ENCODE data around the gene CDX1.
A peak's percentile ranks its signal among the peaks of the same experiment; 100 is the strongest.

CDX1 gene

DNA sequence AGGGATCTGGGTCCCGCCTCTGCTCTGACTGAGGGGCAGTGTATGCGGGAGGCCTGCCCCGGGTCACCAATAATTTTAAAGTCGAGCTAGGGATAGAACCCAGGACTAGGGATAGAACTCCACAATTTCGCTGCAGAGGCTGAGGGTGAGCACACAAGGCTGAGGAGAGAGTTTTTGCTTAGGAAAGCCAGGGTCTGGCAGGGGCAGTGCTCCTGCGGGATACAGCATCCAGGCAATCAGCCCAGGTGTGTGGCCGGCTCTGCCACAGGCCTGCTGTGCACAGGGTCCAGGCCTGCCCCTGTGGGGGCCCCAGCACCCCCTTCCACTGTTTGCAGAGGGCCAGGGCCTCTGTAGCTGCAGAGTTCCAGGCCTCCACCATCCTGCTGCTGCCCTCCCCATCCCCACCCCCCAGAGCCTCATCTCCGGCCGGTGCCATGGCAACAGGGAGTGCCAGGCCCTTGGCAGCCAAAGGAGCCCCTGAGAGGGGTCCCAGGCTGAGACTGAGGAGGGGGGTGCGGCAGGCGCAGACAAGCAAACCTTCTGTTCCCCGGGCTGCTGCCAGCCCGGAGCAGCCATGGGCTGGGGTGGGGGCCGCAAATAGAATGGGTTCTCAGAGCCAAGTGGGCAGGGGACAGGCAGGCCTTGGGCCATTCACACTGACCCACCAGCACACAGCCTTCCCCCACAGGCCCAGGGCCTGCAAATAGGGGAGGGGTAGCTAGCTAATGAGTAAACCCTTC is 19.5 kb upstream of the CDX1 start:
- DNase-seq = no peak

DNA sequence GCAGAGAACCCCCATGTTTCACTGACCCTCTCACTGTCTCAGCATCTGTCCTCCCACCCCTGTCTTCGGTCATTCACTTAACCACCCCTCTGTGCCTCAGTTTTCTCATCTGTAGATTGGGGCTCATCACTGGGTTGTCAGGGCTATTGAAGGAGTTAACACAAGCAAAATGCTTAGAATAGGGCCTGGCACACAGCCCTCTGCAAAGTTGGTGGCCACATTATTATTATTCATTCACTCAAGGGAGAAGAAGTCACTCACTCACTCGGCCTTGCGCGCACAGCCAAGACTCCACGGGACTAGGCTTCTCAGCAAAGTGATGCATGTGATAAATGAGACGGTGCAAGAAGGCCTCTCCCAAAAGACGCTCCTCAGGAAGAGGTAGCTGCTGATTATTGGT is 18.9 kb upstream of the CDX1 start:
- no peak for DNase-seq

DNA sequence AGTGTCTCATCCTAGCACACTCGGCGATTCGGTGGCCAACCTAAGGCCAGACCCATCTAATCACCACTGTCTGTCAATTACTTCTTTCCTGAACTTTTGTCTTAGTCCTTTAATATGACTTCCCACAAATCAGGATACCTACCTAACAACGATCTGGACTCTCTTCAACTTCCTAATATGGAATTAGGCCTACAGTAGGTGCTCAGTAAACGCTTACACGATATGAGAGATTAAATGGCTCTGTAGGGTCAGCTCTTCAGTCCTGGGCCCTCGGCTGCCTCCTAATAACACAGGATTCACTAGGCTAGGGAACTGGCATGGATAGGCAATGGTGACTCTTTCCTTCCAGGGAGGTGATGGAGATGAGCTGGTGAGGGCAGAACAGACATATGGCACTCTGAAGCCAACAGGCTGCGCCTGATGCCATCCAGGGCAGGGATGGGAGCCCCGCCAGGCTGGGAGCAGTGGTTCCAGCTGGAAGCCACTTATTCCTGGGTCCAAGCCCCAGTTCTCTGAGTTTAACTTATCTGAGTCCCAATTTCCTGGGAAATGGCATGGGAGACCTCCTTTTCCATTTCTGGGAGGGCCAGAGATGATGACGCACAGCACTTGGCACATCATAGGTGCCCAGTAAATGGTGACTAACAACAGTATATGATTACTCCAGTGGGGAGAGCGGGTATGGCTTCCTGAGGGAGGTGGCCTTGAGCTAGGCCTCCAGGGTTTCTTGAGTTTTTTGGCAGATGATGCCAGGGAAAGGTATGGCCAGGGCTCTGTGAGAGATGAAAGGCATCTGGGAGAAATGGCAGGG is 18.3 kb upstream of the CDX1 start:
- no peak for DNase-seq

DNA sequence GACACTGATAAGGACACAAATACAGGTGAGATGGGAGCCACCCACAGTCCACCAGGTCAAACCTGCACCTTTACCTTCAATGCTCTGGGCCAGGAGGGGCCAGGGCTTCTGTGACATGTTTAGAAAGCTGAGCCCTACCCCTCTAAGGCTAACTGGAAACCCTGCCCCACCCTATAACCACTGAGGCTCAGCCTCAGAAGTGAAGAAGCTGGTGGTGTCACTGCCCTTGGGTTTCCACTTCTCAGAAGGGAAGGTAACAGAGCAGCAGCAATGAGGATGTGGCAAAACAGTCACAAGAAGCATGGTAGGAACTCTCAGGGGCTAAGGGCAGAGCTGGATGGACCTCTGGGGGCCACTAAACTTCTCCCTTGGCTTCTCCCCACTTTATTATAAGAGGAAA is 17.0 kb upstream of the CDX1 start:
- DNase-seq = no peak

DNA sequence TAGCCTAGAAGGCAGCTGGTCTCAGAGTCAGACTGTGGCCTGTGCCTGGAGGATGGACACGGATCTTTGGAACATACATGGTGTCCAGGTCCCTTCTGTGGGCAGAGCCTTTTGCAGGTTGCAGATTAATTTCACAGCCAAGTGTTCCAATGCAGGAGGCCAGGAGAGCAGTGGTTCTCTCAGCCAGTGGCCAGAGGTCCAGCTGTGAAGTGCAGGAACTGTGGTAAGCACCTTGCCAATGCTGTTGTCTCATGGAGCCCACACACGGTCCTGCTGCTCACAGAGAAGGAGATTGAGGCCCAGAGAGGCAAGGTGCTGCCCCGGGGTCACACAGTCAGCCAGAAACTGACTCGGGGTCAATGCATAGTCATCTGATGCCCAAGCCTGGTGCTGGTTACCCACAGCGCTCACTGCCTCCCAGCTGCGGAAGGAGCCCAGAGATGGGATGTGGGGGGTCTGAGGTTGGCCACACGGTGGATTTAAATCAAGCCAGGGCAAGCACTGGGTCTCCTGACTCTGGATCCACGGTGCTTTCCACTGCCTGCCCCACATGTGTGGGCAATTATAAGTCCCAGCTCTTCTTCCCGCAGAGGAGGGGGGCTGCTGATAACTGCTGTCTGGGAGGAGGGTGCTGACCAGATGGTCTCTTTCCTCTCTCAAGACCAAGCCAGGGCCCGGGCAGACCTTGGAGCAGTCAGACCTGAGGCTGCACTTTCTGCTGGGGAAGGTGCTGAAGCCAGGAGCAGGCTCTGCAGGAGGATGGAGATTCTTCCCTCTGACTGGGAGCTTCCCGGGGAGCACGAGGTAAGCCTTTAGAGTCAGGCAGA is 13.7 kb upstream of the CDX1 start:
- DNase-seq = no peak

DNA sequence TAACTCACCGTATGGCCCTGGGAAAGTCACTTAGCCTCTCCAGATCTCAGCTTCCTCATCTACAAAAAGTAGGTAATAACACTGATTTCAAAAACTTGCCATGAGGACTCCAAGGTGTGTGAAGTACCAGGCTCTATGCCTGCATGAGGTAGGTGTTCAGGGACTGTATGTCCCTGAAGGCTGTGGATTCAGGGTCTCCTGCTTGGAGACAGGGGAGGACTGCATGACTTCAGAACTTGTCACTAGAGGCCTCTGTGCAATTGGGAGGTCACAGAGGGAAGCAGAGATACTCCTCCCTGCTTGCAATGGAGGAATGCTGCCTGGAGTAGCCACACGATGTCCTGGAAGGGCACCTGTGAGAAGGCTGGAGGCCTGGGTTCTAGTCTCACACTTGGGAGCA is 13.1 kb upstream of the CDX1 start:
- no peak for DNase-seq

DNA sequence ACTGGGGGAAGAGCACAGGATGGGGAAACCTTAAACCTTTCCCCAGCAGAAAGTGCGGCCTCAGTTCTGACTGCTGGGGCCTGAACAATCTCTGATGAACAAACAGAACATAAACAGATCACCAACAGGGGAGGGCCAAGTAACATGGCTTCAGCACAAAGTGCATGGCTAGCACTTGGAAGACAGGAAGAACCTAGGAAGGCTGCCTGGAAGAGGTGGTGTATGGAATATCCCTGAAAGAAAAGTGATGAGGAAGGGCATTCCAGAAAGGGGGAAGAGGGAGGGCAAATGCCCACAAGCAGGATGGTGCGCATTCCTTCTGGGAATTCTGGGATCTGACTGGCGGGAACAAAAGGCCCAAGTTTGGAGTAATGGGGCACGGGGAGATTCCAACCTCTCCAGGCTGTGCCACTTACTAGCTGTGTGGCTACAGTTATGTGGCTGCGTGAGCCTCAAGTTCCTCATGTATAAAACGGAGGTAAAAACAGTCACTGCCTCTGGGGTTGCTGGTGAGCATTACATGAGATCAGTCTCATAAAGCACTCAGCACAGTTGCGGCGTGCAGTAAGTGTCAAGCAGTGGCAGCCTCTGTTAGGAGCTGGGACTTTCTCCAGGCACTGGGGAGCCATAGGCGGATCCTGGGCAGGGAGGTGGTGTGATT is 12.5 kb upstream of the CDX1 start:
- no peak for DNase-seq

DNA sequence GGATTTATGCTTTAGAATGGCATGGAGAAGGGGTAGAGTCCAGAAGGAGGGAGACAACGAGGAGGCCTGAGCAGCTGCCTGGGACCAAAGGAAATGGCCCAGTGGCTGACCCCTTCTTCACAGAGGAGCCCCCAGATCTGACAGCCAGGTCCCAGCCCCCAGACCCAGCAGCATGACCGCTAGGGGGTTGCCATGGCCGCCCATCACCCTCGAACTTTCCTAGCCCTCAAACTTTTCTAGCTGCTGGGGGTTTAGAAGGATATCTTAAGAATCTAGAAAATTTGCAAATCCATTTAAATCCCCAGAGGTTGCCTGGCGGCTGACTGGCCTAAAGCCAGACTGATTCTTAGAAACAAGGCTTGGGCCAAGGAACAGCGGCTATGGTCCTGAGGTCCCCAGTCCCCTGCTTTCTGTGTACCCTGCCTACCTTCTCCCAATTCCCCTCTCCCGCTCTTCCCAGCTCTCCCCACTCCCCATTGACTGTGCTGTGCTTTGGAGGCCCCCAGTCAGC is 11.9 kb upstream of the CDX1 start:
- DNase-seq = no peak

DNA sequence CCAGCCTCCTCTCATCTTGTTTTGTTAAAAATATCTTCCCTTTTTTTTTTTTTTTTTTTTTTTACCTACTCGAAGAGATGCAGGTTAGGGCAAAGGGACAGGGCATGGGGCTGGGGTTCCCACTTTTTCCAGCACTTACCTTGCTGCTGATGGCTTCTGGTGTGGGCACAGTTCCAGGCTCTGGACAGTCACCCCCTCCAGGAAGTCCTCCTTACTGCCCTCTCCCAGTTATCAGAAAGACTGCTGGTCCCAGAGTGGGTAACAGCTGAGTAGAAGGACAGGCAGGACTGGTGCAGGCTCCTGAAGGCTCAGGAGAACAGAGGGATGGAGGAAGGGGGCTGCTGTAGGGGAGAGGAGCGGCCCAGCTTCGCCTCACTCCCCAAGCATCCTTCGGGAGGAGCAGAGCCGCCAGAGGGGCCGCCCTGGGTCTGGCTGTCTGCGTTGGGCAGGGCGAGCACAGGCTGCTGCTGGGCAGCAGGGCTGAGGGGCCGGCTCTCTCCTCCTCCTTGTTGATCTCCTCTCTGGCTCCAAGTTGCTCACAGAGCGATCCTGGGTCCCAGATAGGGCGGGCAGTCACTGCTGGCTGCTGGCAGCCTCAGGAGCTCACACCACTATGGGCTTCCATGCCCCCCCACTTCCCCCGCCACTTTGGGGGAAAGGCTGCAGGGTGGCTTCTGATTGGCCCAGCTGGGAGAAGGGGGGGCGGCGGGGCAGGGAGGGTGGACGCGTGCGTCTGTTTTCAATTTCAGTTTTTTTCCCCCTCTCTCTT is 11.1 kb upstream of the CDX1 start, which contains the start of gene PDGFRB:
PDGFRB (minus strand) TSS at position 588 of the 769 bp plus-strand sequence. CDS start 18,798 bp downstream, outside the sequence.
- DNase-seq = peak in 1 of 2 experiments; percentile 13

DNA sequence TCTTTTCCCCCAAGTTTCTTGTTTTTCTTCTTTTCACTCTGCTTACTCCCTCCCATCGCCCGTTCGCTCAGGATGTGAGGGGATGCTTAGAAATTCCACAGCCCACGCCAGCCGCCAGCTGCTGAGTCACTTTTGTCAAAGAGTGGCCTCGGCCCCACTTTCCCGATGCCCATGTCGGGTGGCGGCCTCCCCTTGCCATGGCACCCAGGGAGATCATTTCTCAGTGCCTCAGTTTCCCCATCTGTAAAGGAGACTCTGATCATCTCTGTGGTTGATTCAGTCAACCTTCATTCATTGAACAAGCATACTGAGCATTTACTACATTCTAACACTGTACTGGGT is 10.6 kb upstream of the CDX1 start:
- DNase-seq = no peak

DNA sequence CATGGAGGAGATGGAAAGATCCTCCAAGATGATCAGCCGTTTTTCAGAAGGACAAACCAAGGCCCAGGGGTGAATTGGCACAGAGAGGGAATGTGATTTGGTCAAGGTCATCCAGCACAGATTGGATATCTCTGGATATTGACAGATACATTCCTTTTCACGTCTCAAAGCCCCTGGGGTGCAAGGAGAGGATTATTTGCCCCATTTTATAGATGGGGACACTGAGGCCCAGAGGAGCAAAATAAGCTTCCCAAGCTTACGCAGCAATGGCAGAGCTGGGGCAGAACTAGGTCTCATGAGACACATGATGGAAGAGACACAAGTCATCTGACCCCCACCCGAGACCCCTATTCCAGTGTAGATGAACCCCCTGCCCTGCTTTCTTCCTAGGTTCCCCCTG is 10.0 kb upstream of the CDX1 start:
- no peak for DNase-seq

DNA sequence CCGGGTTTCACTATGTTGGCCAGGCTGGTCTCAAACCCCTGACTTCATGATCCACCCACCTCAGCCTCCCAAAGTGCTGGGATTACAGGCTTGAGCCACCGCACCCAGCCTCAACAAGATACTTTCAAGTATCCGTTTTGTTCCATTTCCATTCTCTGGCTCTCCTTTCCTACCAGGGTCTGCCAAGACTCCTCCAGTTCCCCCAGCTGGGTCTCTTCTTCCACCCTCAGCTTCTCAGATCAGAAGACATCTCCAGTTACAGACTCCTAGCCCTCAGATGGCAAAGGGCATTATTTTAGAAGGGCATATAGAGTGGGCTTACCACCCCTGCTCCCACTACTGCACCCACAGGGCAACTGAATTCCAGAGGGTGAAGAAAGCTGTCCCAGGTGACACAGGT is 9.4 kb upstream of the CDX1 start:
- DNase-seq = no peak

DNA sequence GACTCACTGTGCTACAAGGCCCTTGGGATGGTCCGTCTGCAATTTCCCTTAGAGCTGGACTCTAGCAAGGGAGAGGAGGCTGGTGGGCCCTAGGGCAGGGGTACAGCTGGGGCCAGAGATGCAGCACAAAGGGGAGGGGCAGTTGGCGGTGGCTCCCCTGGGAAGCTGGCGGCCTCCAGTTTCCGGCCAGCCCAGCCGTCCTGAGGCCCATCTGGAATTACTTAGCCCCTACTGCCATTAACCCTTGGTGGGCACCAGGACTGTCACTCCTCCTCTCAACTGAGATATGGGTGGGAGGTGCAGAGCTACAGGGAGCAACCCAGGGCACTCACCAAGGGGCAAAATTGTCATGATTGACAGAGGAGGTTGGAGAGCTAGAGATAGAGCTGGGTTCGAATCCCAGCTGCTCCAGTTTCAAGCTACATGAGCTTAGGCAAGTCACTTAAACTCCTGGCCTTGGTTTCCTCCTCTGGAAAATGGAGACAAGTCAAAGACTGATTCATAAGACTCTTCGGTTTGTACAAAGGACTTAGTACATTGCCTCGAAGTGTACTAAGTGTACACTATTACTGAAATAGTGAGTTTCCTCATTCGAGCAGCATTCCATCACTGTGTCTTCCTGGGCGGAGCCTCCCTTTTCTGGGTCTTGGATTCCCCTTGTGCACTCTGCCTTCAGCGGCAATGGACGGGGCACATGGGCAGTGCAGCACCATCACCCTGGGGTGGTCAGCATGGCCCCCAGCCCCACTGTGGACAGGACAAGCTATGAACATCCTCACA is 8.2 kb upstream of the CDX1 start:
- no peak for DNase-seq

DNA sequence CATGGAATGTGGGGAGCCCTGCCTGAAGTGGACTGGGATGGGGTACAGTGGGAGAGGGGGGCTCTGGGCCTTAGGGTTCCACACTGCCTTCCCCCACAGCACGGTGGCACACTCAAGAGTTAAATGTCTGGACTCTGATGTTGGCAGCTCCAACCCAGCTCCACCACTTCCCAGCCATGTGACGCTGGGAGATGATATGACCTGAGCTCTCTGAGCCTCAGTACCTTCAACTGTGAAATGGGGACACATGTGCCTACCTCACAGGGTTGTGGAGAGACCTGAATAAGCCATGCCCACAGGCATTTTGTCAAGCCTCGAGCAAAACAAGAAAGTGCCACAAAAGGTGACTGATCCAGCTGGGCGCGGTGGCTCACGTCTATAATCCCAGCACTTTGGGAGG is 7.5 kb upstream of the CDX1 start:
- no peak for DNase-seq

DNA sequence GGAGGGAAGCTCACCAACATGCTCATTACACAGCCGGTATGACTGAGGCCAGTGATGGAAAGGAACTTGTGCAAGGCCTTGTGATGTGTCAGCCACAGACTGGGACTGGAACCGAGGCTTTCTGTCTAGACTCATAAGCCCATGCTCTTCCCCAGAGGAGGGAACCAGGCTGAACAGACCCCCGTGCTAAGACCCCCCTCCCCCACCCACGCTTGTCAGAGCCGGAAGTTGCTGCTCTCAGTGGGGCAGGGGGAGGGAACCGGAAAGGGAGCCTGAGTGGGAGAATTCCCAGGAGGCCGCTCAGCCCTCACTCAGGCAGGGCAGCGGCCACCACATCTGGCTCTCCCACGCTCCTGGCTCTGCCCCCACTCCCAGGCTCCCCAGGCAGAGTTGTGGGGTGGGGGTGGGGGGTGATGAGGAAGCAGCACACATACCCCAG is 6.8 kb upstream of the CDX1 start:
- no peak for DNase-seq

DNA sequence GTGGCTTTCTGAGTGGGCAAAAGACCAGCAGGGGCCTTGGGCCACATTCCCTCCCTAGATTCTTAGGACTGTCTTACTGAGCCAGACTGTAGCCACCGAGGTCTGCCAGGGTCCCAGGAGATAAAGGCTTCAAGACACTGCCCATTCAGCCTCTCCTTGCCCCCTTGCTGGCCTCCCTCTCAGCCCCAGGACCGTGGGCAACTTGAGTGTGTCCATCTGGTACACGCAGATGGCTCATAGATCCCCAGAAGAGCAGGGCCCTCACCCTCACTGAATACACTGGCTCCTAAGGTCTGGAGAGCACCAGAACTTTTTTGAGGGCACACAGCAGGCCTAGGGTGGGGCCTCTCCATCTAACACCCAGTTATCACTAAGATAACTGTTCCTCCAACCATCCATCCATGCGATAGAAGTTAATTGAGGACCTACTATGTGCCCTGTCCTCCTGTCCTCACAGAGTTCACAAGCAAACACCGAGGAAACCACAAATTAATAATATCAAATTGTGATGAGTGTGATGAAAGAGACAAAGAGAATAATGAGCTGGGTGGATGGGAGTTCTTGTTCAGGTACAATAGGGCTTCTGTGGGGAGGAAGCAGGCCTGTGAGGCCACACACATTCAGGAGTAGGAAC is 6.0 kb upstream of the CDX1 start:
- DNase-seq = no peak

DNA sequence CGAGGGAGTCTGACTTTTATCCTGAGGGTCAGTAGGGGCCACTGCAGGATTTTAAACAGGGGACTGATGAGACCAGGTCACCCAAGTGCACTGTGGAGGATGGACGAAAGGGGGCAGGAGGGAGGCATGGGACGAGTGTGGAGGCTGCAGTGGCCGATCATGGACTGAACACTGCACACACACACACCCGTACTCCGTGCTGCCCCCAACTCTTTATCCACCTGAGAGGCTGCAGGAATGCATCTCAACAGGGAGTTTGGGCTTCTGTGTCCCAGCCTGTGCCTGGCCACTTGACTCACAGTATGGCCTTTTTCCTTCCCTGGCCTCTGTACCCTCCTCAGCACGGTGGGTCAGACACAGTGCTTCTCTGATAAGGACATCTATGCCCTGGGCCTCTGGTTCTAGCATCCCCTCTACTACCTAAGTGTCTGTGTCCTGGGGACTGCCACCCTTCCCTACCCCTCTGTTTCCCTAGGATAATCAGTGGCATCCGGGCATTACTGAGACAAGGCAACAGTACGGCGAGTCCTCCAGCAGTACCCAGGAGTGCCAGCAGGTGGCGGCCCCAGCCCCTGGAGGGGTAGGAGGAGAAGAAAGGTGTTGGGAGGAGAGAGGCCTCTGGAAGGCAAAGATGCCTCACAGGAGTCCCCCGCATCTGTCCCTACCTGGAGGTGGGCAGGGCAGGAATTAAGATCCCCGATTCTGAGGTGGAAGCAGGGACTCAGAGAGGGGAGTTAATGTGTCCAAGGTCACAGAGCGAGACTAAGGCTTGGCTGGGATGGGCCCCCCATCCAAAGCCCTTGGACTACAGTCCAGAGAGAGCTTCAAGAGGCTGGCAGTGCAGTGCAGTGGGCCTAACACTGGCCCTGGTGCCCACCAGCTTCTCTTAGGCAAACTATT is 5.1 kb upstream of the CDX1 start:
- peak; percentile 40 to 56 for DNase-seq

DNA sequence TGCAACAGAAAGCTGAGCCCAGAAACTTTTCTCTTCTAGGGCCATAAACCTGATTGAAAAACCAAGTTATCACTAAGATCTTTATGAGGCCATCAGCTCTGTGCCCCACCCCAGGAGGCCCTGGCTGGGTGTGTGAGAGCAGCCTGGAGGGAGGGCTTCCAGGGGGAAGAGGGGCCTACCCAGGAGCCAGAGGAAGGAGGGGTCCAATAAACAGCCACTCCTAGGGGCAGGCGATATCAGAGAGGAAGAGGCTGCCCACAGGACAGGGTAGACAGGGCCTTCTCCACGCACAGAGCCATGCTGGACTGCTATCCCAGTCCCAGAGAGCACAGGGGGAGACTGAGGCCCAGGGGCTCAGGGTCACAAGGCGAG is 4.5 kb upstream of the CDX1 start:
- DNase-seq = no peak

DNA sequence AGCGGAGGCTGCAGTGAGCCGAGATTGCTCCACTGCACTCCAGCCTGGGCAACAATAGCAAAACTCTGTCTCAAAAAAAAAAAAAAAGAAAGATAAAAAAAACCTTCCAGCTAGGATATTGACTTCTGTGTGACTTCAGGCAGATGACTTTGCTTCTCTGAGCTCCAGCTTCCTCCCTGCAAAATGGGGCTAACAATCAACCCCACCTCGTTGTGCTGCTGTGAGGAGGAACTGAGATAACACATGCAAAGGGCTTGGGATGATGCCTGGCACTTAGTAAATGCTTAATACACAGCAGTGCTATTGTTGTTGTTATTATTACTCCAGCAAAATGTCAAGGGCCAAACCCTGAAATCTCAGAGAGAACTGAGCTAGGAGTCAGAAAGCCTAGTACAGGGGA is 3.5 kb upstream of the CDX1 start:
- no peak for DNase-seq
